ENCODE measurements around the gene ADAMTS2.

Gene ADAMTS2

DNA sequence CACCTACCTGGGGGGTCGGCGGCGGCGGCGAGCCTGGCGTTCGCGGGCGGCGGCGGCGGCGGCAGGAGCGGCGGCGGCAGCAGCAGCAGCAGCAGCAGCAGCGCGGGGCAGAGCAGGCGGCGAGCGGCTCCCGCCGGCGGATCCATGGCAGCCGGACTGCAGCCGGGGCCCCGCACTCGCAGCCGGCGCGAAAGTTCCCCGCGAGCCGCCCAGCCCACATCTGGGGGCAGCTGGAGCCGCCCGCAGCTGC lies 153 bp downstream of the ADAMTS2 start:
- Histone ChIP-seq H3K9ac (ENCODE audit: low read depth, low read length, poor library complexity) (peak overlapping the region; percentile 52), H3K27ac (replicated peaks; ENCODE audit: low read length) (no peak overlapping the region), H3K14ac (ENCODE audit: low read length) (no peak overlapping the region), H2BK5ac (ENCODE audit: low read length) (no peak overlapping the region), H3K23ac (ENCODE audit: low read depth, low read length, poor library complexity) (no peak overlapping the region), H3K4me3 (ENCODE audit: low read length in 2 of 2) (peak overlapping the region; percentile 21 to 69), H3K4me1 (ENCODE audit: control insufficient read depth in 2 of 2, insufficient read depth in 1 of 2, low read depth in 1 of 2, low read length in 2 of 2) (peaks cover 4 to 12% of the 10 kb centered on the region in 2 donors), H3K4ac (ENCODE audit: low read length) (no peak overlapping the region), H4K8ac (ENCODE audit: low read depth, low read length) (no peak overlapping the region), H2BK15ac (ENCODE audit: low read length) (no peak overlapping the region), H3K9me3 (replicated peaks in 1 of 2; ENCODE audit: control insufficient read depth in 2 of 2, insufficient read depth in 1 of 2, low read depth in 1 of 2, low read length in 2 of 2) (no peaks in the 10 kb centered on the region), H2BK12ac (ENCODE audit: low read length) (no peak overlapping the region), H2AFZ (ENCODE audit: low read length) (peak overlapping the region; percentile 85), H3K18ac (ENCODE audit: low read length) (peak overlapping the region; percentile 95), H3K79me1 (ENCODE audit: low read depth, low read length) (no peaks in the 10 kb centered on the region), H4K91ac (ENCODE audit: low read depth, low read length, poor library complexity) (no peak overlapping the region), H3K4me2 (ENCODE audit: insufficient read depth, low read length, poor library complexity, severe bottlenecking) (peak overlapping the region; percentile 99), H2BK120ac (ENCODE audit: low read depth, low read length) (peak overlapping the region; percentile 53), H3K27me3 (ENCODE audit: control insufficient read depth in 3 of 3, insufficient read depth in 3 of 3, low read depth in 1 of 3, low read length in 3 of 3) (peaks cover 10 to 87% (median 46%) of the 10 kb centered on the region in 3 experiments), H2AK5ac (ENCODE audit: low read depth, low read length) (no peak overlapping the region), H3K36me3 (replicated peaks in 1 of 2; ENCODE audit: control insufficient read depth in 2 of 2, insufficient read depth in 2 of 2, low read length in 2 of 2) (no peaks in the 10 kb centered on the region)
- no peak for DNase-seq (ENCODE audit: low spot score)
- whole genome bisulfite sequencing, 2 donors (ENCODE audit: extremely low coverage in 2 of 2, insufficient read length in 2 of 2, insufficient replicate concordance in 1 of 2), result no CpG with 5 or more reads among the region's 36 CpGs

DNA sequence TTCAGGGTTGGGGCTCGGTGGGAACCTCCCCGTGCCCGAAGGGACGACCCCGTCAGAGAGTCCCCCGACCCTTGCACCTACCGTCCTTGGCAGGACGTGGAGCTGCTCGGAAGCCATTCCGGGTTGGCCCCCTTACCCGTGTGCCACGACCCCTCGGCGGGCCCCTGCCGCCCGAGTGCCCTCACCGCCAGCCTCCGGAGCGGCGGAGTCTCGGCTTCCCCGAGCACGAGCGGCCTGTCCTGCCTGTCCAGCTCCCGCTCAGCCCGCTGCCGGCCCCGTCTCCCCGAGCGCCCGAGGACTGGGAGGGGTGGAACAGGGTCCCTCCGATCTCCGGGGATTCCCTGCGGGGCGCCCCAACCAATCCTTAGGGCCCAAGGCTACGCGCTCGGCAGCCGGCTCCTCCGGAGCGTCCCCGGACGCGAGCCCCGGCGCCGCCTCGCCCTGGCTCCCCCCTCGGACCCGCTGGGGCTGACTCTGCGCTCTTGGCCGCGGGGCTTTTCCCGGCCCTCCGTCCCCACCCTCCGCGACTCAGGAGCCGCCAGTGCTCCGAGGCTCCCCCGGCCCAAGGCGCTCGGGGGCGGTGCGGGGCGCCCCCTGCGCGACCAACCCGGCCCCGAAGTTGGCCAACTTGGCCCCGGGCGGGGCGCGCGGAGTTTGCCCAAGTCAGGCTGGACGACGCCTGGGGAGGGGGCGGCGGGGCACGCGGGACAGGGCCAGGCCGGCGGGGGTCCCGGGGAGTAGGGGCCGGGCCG lies 654 bp downstream of the ADAMTS2 start:
- no CpG with 5 or more reads among the region's 85 CpGs for whole genome bisulfite sequencing, 2 donors (ENCODE audit: extremely low coverage in 2 of 2, insufficient read length in 2 of 2, insufficient replicate concordance in 1 of 2)
- no peak overlapping the region for H2BK5ac ChIP-seq (ENCODE audit: low read length)
- peak overlapping the region; percentile 95 for H3K18ac ChIP-seq (ENCODE audit: low read length)
- H3K9ac ChIP-seq (ENCODE audit: low read depth, low read length, poor library complexity), result peak overlapping the region; percentile 87
- H3K14ac ChIP-seq (ENCODE audit: low read length), result peak overlapping the region; percentile 72
- no peak overlapping the region for H3K23ac ChIP-seq (ENCODE audit: low read depth, low read length, poor library complexity)
- peak overlapping the region in 1 of 2 donors; percentile 81 for H3K4me3 ChIP-seq (ENCODE audit: low read length in 2 of 2)
- no peaks in the 10 kb centered on the region for H3K36me3 ChIP-seq (replicated peaks in 1 of 2; ENCODE audit: control insufficient read depth in 2 of 2, insufficient read depth in 2 of 2, low read length in 2 of 2)
- no peak overlapping the region for H4K91ac ChIP-seq (ENCODE audit: low read depth, low read length, poor library complexity)
- H4K8ac ChIP-seq (ENCODE audit: low read depth, low read length), result no peak overlapping the region
- peaks cover 4 to 12% of the 10 kb centered on the region in 2 donors for H3K4me1 ChIP-seq (ENCODE audit: control insufficient read depth in 2 of 2, insufficient read depth in 1 of 2, low read depth in 1 of 2, low read length in 2 of 2)
- no peak overlapping the region for H3K4ac ChIP-seq (ENCODE audit: low read length)
- DNase-seq (ENCODE audit: low spot score), result peak; percentile 29
- H2AK5ac ChIP-seq (ENCODE audit: low read depth, low read length), result peak overlapping the region; percentile 35
- peaks cover 10 to 83% (median 46%) of the 10 kb centered on the region in 3 experiments for H3K27me3 ChIP-seq (ENCODE audit: control insufficient read depth in 3 of 3, insufficient read depth in 3 of 3, low read depth in 1 of 3, low read length in 3 of 3)
- no peak overlapping the region for H3K27ac ChIP-seq (replicated peaks; ENCODE audit: low read length)
- H3K9me3 ChIP-seq (replicated peaks in 1 of 2; ENCODE audit: control insufficient read depth in 2 of 2, insufficient read depth in 1 of 2, low read depth in 1 of 2, low read length in 2 of 2), result no peaks in the 10 kb centered on the region
- peak overlapping the region; percentile 53 for H2BK120ac ChIP-seq (ENCODE audit: low read depth, low read length)
- H3K4me2 ChIP-seq (ENCODE audit: insufficient read depth, low read length, poor library complexity, severe bottlenecking), result peak overlapping the region; percentile 99
- H2BK15ac ChIP-seq (ENCODE audit: low read length), result peak overlapping the region; percentile 31
- no peaks in the 10 kb centered on the region for H3K79me1 ChIP-seq (ENCODE audit: low read depth, low read length)
- H2AFZ ChIP-seq (ENCODE audit: low read length), result peak overlapping the region; percentile 85
- H2BK12ac ChIP-seq (ENCODE audit: low read length), result no peak overlapping the region

DNA sequence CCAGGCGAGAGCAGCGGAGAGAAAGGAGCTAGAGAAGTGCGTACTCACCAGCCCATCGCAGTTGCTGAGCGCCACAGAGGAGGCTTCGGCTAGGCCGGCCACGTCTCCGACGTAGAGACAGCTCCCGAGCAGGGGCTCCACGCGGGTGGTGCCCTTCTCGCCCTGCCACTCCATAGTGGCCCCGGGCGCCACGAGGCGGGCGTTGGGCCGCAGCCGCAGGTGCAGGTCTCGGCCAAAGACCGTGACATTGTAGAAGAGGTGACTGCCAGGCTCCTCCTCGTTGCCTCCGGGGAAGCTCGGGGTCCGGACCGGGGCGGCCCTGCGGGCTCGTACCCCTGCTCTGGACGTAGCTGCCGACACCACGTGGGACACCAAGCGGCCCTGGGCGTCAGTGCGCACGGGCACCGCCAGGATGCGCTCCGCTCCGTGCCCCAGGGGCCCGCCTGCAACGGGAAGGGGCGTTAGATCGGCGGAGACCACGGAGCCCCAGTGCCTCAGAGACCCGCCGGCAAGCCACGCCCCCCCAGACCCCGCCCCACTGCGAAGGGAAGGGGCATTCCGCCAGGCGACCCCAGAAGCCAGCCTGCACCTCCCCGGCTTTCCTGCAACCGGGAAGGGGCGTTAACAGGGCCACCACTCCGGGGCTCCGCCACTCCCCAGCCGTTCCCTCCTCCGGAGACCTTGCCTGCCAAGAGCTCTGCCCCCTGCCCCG lies 1.4 kb downstream of the ADAMTS2 start:
- H3K27me3 ChIP-seq (ENCODE audit: control insufficient read depth in 3 of 3, insufficient read depth in 3 of 3, low read depth in 1 of 3, low read length in 3 of 3), result peaks cover 10 to 80% (median 46%) of the 10 kb centered on the region in 3 experiments
- no CpG with 5 or more reads among the region's 63 CpGs for WGBS, 2 donors (ENCODE audit: extremely low coverage in 2 of 2, insufficient read length in 2 of 2, insufficient replicate concordance in 1 of 2)

More for the DNA sequence above, 1.4 kb downstream of the ADAMTS2 start:
- peak; percentile 84 for DNase-seq (ENCODE audit: low spot score)
- Histone ChIP-seq H3K4ac (ENCODE audit: low read length) (no peak overlapping the region), H3K23ac (ENCODE audit: low read depth, low read length, poor library complexity) (no peak overlapping the region), H4K8ac (ENCODE audit: low read depth, low read length) (no peak overlapping the region), H3K9ac (ENCODE audit: low read depth, low read length, poor library complexity) (peak overlapping the region; percentile 89), H3K36me3 (replicated peaks in 1 of 2; ENCODE audit: control insufficient read depth in 2 of 2, insufficient read depth in 2 of 2, low read length in 2 of 2) (no peaks in the 10 kb centered on the region), H3K4me2 (ENCODE audit: insufficient read depth, low read length, poor library complexity, severe bottlenecking) (peak overlapping the region; percentile 99), H3K4me1 (ENCODE audit: control insufficient read depth in 2 of 2, insufficient read depth in 1 of 2, low read depth in 1 of 2, low read length in 2 of 2) (peaks cover 4 to 12% of the 10 kb centered on the region in 2 donors), H3K79me1 (ENCODE audit: low read depth, low read length) (no peaks in the 10 kb centered on the region), H3K18ac (ENCODE audit: low read length) (peak overlapping the region; percentile 95), H4K91ac (ENCODE audit: low read depth, low read length, poor library complexity) (no peak overlapping the region), H2BK15ac (ENCODE audit: low read length) (peak overlapping the region; percentile 2), H2AFZ (ENCODE audit: low read length) (peak overlapping the region; percentile 85), H2AK5ac (ENCODE audit: low read depth, low read length) (peak overlapping the region; percentile 35), H3K14ac (ENCODE audit: low read length) (peak overlapping the region; percentile 72), H3K9me3 (replicated peaks in 1 of 2; ENCODE audit: control insufficient read depth in 2 of 2, insufficient read depth in 1 of 2, low read depth in 1 of 2, low read length in 2 of 2) (no peaks in the 10 kb centered on the region), H2BK12ac (ENCODE audit: low read length) (no peak overlapping the region), H3K4me3 (ENCODE audit: low read length in 2 of 2) (peak overlapping the region in 1 of 2 donors; percentile 81), H2BK5ac (ENCODE audit: low read length) (peak overlapping the region; percentile 89), H2BK120ac (ENCODE audit: low read depth, low read length) (peak overlapping the region; percentile 66), H3K27ac (replicated peaks; ENCODE audit: low read length) (no peak overlapping the region)
